Islet precursor cell (in vitro differentiated cells): ENCODE data around the gene FBXO48.
A peak's percentile ranks its signal among the peaks of the same experiment; 100 is the strongest.
"Not testable (repeated sequence)": the region's sequence is repeated elsewhere in the genome, so short reads cannot be mapped to it uniquely, and the experiment has no call there.

Experiments used
- DNase-seq: peaks from one replicate; pipeline ENCODE4 v3.0.0-alpha.2; 2018

FBXO48 gene, protein sequence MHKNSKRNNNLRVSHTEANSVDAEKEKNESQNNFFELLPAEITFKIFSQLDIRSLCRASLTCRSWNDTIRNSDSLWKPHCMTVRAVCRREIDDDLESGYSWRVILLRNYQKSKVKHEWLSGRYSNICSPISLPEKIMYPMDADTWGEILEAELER

DNA sequence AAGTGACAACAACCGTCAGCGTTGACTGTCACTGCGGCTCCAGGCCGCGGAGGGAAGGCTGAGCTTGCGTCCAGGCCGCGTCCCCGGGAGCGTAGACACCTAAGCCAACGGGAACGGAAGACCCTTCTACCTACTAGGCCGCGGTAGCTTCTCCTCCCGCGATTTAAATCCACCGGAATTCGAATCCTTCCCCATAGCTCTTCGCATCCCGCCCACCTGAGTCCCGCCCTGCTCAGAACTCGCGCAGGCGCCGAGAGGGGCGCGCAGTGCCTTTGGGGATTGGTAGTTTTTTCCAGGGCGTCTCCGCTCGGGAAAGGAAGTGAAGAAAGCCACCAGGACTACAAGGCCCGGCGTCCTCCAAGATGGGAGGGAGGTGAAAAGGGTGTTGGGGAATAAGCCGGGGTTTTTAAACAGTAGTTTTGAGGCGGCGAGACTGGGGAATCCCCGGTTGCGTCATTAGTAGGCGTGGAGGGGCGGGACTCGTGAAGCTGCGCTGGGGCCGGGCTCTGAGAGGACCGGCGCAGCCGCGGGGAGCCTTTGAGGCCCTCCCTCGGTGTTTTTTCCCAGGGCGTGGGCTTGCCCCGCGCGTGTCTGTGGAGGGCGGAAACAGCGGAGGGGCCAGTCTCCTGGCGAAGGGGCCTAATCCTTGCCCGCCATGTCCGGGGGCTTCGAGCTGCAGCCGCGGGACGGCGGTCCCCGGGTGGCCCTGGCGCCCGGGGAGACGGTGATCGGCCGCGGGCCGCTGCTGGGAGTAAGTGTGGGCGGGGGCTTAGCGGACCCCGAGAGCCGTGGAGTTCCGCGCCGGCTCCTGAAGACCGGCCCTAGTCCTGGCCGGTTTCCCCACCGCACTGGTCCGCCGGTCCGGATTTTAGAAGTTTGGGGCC lies at the start of gene FBXO48, which contains the start of gene APLF:
FBXO48 (minus strand) TSS at position 218 of the 884 bp plus-strand sequence. CDS start 2,149 bp downstream, outside the sequence.
APLF (plus strand) TSS at position 509 of the 884 bp plus-strand sequence; CDS start at position 656, 147 bp downstream.
- DNase-seq: peak; percentile 100

- no peak for DNase-seq
These were observed 49.2 kb upstream of the FBXO48 start for GRCh38 chr2:68516051-68516955.

DNA sequence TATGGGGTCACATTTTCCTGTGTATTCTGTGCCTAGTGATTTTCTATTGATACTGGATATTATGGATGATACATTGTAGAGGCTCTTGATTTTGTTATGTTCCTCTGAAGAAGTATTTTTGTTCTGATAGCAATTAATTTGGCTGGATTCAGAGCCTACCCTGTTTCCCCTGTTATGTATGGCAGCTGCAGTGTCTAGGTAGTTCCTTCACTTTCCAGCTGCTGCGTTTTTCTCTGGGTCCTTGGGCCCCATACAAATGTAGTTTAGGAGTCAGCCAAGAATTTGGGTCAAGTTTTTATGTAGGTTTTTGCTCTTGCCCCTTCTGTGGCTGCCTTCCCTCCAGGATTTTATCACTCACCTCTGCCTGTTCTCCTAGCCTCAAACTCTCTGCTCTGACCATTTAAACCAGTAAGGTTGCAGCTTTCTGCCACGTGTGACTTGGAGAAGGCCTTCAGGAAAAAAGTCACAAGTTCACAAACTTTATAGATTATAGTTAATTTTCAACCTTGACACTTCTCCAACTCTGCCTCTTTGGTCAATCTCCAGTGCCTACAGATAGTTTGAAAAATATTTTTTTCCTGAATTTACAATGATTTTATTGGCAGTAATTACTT lies 47.3 kb upstream of the FBXO48 start:
- no peak for DNase-seq

DNA sequence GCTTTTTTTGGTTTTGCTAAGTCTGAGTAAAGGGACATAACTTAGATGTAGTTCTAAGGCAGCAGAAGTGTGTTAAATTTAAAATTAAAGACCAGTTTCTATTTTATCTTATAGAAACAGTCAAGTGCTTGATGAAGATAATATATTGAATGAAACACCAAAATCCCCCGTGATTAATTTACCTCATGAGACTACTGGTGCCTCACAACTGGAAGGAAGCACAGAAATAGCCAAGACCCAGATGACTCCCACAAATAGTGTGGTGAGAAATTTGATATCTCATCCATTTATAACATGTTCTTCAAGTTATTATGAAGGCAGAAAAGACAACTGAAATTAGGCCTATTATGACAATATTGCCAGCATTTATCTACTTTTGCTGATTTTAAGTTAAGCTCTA lies 45.9 kb upstream of the FBXO48 start:
- no peak for DNase-seq

DNA sequence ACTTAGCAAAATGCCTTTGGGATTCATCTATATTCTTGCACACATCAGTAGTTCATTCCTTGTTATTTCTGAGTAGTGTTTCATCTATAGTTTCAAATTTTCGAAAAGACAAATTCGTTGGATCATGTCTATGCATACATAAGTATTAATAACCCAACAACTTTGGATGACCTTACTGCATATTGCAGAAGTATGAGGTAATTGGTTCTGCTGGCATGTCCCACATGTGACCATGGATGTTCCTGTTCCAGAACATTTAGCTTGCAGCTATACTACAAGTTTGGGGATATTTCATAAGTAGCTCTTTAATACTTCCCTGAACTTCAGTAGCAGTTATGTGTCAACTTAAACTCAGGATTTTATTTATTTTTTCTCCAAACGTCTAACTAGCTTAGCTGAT lies 45.2 kb upstream of the FBXO48 start:
- no peak for DNase-seq

DNA sequence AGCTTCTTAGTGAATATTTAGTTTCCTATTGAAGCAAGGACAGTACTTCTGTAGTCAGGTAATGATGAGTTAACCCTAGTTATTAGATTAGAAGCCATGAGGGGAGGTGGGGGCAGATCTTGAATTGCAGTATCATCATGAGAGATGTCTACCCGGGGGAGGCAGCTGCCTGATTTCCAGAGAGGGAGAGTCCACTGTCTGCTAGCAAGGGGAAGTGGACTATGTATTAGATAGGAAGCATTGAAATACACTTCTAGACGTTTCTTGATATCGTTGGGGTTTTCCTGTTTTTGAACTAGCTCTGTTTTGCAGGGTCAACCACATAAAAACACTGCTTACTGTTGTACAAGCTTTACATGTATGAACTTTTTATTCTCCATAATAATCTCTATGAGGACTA lies 39.1 kb upstream of the FBXO48 start:
- DNase-seq: no peak

DNA sequence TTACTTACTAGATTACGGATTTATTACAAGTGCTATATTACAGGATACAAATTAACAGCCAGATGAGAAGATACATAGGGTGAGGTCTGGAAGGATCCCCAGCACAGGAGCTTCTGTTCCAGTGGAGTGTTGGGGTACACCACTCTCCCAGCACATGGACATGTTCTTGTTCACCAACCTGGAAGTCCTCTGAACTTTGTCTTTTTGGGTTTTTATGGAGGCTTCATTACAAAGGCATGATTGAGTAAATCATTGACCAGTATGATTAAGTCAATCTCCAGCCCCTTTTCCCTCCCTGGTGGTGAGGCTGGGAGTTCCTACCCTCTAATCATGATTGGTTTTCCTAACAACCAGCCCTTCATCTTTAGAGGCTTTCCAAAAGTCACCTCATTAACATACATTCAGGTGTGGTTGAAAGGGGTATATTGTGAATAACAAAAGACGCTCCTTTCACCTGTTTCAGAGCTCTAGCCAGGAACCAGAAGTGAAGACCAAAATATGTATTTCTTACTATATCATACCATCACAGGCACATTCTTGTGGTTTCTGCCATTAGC lies 38.6 kb upstream of the FBXO48 start:
- DNase-seq: no peak

GRCh38 chr2:68501768-68502167 lies 34.7 kb upstream of the FBXO48 start:
- DNase-seq: no peak

GRCh38 chr2:68500649-68501048 lies 33.6 kb upstream of the FBXO48 start:
- no peak for DNase-seq

GRCh38 chr2:68499133-68499532 lies 32.0 kb upstream of the FBXO48 start:
- DNase-seq: no peak

GRCh38 chr2:68491582-68491981 lies 24.5 kb upstream of the FBXO48 start:
- no peak for DNase-seq

DNA sequence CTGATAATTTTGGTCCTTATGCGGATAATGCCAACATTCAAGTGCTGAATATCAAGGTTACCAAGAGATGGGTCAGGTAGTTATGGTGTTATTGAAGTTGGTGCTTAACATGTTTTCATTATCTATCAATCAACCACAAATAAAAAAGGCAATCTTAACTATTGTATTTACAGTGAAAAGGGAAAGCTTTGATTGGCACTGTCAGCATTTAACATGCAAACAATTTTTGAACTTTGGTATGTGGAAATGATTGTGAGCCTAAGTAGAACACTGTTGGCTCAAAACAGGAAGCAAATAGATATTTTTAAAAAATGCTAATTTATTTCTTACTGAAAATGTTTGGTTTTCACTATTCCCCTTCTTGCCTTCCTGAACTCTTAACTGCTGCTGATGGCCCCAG lies 22.2 kb upstream of the FBXO48 start:
- DNase-seq: no peak

GRCh38 chr2:68488605-68489004 lies 21.5 kb upstream of the FBXO48 start:
- not testable (repeated sequence) for DNase-seq

GRCh38 chr2:68487773-68488355 lies 20.8 kb upstream of the FBXO48 start:
- DNase-seq: no peak

GRCh38 chr2:68483011-68483410 lies 15.9 kb upstream of the FBXO48 start:
- peak; percentile 86 for DNase-seq

DNA sequence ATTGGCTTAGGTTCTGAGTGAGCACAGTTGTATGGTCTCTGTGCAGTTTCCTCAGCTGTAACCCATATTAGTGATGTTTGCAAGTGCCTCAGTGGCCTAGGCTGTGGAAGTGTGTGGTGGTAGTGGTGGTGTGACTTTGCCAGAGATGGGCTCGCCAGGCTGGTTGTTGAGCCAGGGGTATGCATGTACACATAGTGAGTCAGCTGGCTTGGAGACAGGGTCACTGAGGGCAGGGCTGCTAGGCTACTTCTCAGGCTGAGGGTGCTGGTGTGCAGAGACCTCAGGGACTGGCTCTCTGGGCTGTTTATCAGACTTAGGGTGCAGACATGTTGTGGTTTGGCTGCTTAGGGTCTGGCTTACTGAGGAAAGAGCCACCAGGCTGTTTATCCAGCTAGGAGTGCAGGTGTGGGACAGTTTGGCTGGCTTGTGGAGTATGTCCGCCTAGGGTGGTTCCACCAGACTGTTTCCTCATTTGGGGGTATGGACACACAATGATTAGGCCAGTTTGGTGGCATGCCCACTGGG lies 15.3 kb upstream of the FBXO48 start:
- DNase-seq: peak; percentile 52

- DNase-seq: no peak
These were observed 11.6 kb upstream of the FBXO48 start for GRCh38 chr2:68478688-68479087.

DNA sequence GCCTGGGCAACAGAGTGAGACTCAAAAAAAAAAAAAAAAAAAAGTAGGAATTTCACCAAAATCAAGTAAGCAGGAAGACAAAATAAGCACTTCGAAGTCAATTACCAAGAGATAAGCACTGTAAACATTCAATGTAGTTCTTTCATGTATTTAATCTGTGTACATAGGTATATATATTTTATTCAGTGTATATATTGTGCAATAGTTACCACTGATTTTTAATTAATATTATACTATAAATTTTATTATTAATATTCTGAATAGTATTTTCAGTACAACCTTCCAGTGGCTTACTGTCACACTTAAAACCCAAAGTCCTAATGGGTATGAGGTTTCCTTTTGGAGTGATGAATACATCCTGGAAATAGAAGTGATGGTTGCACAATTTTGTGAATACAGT lies 9.4 kb upstream of the FBXO48 start:
- DNase-seq: no peak

DNA sequence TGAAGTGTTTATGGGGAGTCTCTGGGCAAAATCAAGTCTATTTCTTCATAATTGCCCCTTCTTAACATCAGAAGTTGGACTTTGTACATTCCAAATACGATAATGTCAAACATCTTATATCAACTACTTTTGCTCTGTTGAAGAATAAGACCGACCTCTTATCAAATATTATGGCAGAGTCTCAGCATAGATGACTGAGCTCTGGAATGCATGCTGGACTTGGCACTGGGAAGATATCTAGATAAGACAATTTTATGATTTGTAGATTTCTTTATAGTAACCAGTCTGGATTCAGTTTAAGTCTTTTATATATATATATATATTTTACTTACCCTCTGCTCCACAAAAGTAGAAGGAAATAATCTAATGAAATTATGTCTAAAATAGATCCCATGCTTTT lies 8.5 kb upstream of the FBXO48 start:
- DNase-seq: no peak

GRCh38 chr2:68475110-68475509 lies 8.0 kb upstream of the FBXO48 start:
- DNase-seq: no peak

DNA sequence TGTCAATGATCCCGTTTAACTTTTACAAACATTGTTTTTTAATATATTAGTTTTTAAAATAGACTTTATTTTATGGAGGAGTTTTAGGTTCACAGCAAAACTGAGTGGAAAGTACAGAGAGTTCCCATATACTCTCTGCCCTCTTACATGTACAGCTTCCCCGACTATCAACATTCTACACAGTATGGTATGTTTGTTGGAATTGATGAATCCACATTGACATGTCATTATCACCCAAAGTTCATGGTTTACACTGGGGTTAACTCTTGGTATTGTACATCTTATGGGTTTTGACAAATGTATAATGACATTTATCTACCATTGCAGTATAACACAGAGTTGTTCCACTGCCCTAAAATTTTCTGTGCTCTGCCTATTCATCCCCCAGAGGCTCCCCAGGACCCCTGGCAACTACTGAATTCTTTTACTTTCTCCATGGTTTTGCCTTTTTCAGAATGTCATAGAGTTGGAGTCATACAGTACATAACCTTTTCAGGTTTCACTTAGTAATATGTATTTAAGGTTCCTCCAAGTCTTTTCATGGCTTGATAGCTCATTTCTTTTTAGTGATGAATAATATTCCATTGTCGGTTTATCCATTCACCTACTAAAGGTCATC lies 5.8 kb upstream of the FBXO48 start:
- no peak for DNase-seq
